ENCODE results near the gene ARHGEF12.

ARHGEF12 gene

GRCh38 chr11:120372296-120372695 lies 36.1 kb downstream of the ARHGEF12 start:
- H3K4me3 ChIP-seq (ENCODE audit: low read depth, low read length) = no peak overlapping the region

DNA sequence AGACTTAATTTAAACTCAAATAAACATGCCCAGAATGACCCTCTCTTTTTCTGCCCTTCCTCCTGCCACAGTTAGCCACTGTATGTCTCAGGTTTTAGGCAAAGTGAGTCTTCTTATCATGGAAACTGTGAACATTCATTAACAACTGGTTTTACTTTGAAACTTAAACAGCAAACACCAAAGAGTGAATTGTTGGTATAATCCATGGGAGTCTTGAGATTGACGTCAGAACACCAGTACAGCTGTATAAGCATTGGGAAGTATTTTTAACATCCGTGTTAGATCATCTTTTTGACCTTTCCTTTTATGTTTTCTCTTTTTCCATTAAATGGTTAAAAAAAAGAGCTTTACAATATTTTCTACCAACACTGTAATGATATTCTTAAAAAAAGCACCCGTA lies 38.9 kb downstream of the ARHGEF12 start:
- no peak for TF ChIP-seq CTCF (IDR thresholded peaks at IDR 0.05; ENCODE audit: borderline replicate concordance, insufficient read depth, low read depth, low read length)

More at GRCh38 chr11:120372296-120372695, 36.1 kb downstream of the ARHGEF12 start:
- no peak for TF ChIP-seq CTCF (IDR thresholded peaks at IDR 0.05; ENCODE audit: borderline replicate concordance, insufficient read depth, low read depth, low read length)

GRCh38 chr11:120376547-120377182 lies 40.5 kb downstream of the ARHGEF12 start:
- no peak for TF ChIP-seq CTCF (IDR thresholded peaks at IDR 0.05; ENCODE audit: borderline replicate concordance, insufficient read depth, low read depth, low read length)
- no peak overlapping the region for H3K4me3 ChIP-seq (ENCODE audit: low read depth, low read length)

More for the DNA sequence above, 38.9 kb downstream of the ARHGEF12 start:
- H3K4me3 ChIP-seq (ENCODE audit: low read depth, low read length) = no peak overlapping the region

GRCh38 chr11:120378474-120378873 lies 42.3 kb downstream of the ARHGEF12 start:
- TF ChIP-seq CTCF (IDR thresholded peaks at IDR 0.05; ENCODE audit: borderline replicate concordance, insufficient read depth, low read depth, low read length) = no peak
- H3K4me3 ChIP-seq (ENCODE audit: low read depth, low read length) = no peak overlapping the region

- H3K4me3 ChIP-seq (ENCODE audit: low read depth, low read length) = no peak overlapping the region
- no peak for TF ChIP-seq CTCF (IDR thresholded peaks at IDR 0.05; ENCODE audit: borderline replicate concordance, insufficient read depth, low read depth, low read length)
Observed at GRCh38 chr11:120381401-120381800, 45.2 kb downstream of the ARHGEF12 start.

DNA sequence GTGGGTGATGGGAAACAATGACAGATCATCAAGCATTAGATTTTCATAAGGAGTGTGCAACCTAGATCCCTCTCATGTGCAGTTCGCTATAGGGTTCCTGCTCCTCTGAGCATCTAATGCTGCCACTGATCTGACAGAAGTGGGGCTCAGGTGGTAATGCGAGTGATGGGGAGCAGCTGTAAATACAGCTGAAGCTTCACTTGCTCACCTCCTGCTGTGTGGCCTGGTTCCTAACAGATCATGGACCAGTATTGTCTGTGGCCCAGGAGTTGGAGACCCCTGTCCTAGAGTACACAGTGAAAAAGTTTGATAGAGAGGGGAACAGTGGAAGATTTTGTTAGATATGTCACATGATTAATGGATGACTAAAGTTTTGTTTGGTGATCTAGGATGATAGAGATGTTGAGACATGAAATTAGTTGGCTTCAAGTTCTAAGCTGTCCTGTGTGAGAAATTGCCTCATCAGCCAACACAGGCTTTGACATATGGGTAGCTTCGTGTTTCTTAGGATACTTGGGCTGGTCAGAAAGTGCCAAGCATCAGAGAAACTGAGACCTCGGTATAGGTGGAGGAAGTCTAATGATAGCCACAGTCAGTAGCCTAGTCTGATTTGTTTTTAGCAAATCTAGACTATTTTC lies 47.4 kb downstream of the ARHGEF12 start:
- H3K4me3 ChIP-seq (ENCODE audit: low read depth, low read length) = no peak overlapping the region
- no peak for TF ChIP-seq CTCF (IDR thresholded peaks at IDR 0.05; ENCODE audit: borderline replicate concordance, insufficient read depth, low read depth, low read length)

- TF ChIP-seq CTCF (IDR thresholded peaks at IDR 0.05; ENCODE audit: borderline replicate concordance, insufficient read depth, low read depth, low read length) = no peak
- H3K4me3 ChIP-seq (ENCODE audit: low read depth, low read length) = no peak overlapping the region
Observed at GRCh38 chr11:120384476-120384875, 48.3 kb downstream of the ARHGEF12 start.

Measured in GM12875 (cell line).